HFF-Myc (cell line): ENCODE measurements around the gene CDK11A.

Source experiments
- DNase-seq: peaks from one replicate; pipeline ENCODE4 v3.0.0-alpha.2; 2011; ENCODE audit warnings: low read depth; ENCODE audit errors: extremely low read depth
- H3K4me3 ChIP-seq: replicated peaks from 2 replicates; pipeline ENCODE4 v1.5.1; 2011; ENCODE audit warnings: low read depth, mild to moderate bottlenecking, control low read depth, low read length
- TF ChIP-seq, protein P1 (sequence below): IDR thresholded peaks from 2 replicates; pipeline ENCODE4 v1.5.1; 2012; ENCODE audit warnings: mild to moderate bottlenecking, low read depth, low read length, control low read depth; ENCODE audit errors: missing control alignments

CDK11A gene

DNA sequence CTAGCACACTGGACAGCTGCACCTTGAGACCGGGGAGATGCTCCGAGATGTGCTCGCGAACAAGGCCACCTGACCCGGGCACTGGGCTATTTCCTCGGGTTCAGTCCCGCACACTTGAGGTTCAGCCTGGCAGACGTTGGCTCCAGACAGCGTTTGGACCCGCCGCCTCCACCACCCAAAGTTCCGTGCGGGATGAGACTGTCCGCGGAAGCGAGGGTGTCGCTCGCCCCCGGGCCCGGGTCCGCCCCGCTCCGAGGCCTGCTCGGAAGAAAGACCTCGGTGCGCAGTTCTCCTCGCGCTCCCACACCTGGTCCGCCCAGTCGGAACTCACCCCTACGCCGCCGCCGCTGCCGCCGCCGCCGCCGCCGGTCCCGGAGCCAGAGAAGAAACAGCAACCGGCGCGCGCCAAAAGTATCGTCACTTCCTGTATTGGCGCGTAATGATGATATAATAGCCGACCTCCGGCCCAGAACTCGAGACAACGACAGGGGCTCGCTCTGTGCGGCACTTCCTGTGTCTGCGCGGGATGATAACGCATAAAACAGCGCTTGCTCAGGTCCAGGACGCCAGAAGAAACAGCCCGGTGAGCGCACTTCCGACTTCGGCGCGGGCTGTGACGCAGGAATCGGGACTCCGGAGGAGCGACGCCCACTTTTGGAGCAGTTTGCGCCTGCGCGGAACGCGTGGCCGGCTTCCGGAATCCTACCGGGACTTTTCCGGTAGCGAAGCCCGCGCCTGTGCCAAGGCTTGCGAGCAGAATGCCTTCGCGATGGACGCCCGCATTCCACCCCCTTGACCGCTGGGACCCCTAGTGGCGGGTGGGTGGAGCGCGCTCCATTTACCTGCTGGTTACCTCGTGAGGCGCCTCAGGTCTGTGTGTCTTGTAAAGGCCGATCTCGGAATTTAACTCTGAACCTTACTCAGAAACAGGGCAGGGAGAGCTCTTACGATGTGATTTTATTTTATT, 65.3 kb downstream of the CDK11A start, which contains the start of gene CDK11B:
Gene CDK11B, minus strand, starts transcription at position 422 of the 967 bp plus-strand sequence. CDS start 1,519 bp downstream, outside the sequence.
- peak; percentile 83 for DNase-seq
- TF ChIP-seq, protein P1, sequence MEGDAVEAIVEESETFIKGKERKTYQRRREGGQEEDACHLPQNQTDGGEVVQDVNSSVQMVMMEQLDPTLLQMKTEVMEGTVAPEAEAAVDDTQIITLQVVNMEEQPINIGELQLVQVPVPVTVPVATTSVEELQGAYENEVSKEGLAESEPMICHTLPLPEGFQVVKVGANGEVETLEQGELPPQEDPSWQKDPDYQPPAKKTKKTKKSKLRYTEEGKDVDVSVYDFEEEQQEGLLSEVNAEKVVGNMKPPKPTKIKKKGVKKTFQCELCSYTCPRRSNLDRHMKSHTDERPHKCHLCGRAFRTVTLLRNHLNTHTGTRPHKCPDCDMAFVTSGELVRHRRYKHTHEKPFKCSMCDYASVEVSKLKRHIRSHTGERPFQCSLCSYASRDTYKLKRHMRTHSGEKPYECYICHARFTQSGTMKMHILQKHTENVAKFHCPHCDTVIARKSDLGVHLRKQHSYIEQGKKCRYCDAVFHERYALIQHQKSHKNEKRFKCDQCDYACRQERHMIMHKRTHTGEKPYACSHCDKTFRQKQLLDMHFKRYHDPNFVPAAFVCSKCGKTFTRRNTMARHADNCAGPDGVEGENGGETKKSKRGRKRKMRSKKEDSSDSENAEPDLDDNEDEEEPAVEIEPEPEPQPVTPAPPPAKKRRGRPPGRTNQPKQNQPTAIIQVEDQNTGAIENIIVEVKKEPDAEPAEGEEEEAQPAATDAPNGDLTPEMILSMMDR: peak; percentile 14
- peak within 1 kb of the TSS; percentile 53 for H3K4me3 ChIP-seq
